CD4-positive, alpha-beta T cell treated with Interleukin-21 for 1 hour (primary cell): ENCODE results near the gene JUND.

Experiments
- DNase-seq: peaks from one replicate; pipeline ENCODE4 v3.0.0-alpha.2; 2020

JUND gene

DNA sequence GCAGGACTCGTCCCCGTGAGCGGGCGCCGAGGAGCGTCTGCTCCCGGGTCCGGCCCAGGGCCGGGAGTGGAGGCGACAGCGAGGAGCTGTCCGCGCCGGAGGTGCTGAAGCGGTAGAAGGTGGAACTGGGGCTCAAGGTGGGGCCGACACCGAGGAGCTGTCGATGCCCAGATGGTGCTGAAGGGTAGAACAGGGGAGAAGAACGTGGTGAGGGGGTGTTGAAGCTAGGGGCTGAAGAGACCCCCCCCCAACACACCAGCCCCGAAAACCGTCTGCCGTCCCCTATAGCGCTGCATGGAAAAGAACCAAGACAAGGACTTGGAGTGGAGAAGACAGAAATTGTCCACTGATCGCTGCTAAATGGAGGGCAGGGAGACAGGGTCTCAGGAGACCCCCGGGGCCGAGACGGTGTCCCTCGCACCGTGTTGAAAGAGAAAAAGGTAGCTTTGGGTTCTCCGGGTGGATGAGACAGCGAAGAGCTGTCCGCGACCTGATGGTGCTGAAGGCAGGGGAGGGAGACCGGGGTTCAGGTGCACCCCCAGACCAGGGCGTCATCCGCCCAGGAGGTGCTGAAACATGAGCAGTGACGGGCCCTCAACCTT, 48.1 kb downstream of the JUND start:
- DNase-seq, result peak; percentile 41

DNA sequence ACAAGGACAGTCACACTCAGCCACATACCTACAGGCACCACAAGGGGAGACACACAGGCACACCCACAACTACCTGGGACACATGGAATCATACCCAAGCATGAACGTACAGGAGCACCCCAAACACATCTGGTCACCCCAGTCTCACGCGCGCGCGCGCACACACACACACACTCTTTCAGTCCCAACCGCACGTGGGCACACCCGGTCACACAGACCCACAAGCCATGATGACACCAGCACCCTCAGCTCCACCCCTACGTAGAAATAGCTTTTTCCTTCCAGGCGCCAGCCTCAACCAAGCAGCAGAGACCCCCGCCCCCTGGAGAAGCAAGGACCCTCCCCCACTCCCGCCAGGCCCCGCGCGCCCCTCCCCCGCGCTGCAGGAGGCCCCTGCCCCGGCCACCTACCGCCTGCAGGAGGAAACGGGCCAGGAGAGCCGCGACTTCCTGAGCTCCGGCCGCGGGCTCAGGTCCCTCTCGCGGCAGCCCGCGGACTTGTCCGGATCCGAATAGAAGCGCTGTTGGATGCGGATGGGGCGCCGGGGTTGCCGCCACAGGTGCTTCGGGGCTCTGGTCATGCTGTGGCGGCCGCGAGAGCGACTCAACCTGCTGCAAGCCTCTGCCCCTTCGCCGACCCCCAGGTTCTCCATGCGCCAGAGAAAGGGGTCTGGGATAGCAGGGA, 48.7 kb downstream of the JUND start:
- no peak for DNase-seq

DNA sequence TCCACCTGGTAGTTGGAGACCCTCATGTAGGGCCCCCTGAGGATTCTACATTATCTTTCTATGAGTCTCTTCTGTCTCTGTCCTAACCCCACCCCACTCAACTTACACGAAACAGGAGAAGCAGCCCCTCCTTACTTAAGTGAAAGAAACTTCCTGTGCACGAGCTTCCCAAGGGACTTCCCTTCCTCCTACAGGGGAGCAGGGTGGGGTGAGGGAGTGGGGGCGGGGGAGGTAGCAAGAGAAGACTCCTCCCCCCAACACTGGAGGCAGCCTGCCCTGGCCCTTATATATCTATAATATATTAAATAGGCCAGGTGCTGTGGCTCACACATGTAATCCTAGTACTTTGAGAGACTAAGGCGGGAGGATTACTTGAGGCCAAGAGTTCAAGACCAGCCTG, 49.6 kb downstream of the JUND start:
- DNase-seq, result no peak

DNA sequence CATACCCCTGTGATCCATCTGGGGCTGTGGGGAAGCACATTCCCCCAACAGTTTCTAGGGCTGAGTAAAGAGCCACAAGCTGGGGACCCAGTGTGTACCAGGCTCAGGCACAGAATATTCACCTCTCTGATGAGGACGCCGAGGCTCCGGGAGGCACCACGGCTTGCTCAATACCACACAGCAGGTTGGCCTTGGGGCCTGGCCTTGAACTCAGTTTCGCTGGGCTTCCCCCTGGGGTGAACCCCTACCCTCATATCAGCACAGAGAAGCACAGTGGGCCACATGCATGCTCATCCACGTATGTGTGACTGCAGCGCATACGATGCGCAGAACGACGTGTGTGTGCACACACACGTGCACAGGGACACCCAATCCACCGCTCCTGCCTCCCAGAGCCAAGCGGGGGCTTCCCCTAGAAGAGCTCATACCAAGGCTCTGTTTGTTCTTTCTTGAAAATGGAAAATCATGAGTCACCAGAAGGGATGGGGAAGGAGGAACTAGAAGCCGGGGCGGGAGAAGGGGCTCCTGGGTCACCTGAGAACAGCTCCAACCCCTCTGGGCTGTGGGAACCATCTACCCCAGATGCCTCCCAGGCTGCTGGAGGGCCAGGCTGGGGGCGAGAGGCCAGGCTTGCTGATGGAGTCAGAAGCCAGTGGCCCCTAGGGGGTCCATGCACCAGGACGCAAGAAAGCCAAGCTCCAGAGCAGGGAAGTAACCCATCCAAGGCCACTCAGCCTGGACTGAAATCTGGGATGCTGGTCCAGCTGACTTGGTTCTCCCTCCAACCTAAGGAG, 50.3 kb downstream of the JUND start:
- DNase-seq, result no peak

DNA sequence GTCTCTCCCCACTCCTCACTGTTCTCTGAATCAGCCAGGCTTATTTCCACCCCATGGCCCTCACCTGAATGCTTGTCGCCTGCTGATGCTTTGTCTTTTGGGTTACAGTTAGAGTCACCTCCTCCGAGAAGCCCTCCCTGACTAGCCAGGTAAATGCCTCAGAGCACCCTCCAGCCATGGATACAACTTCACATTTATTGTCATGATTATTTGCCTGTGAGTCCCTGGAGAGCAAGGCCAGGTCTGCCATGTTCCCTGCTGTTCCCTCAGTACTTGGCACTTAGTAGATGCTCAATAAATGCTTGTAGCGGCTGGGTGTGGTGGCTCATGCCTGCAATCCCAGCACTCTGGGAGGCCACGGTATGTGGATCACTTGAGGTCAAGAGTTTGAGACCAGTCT, 51.5 kb downstream of the JUND start:
- no peak for DNase-seq
